Duodenal mucosa (tissue), 2 donors: ENCODE results near the gene POU4F2.

ENCODE experiments used
- H3K27ac ChIP-seq: one replicate; pipeline ENCODE4 v1.7.0; 2013; ENCODE audit warnings: low read depth, low read length
- H3K27me3 ChIP-seq, 2 donors: one replicate each; pipeline ENCODE4 v1.7.0; 2013; ENCODE audit warnings: low read length in 2 of 2, control low read depth in 1 of 2; ENCODE audit not compliant: insufficient read depth in 2 of 2, control insufficient read depth in 1 of 2
- H3K36me3 ChIP-seq, 2 donors: one replicate each; pipeline ENCODE4 v1.7.0; 2013; ENCODE audit warnings: low read length in 2 of 2, control low read depth in 1 of 2; ENCODE audit not compliant: insufficient read depth in 2 of 2, control insufficient read depth in 1 of 2
- H3K4me1 ChIP-seq, 2 donors: one replicate each; pipeline ENCODE4 v1.7.0; 2013; ENCODE audit warnings: low read length in 2 of 2, control low read depth in 1 of 2; ENCODE audit not compliant: insufficient read depth in 2 of 2, control insufficient read depth in 1 of 2
- H3K4me3 ChIP-seq, 2 donors: one replicate each; pipeline ENCODE4 v1.7.0; 2013; ENCODE audit warnings: low read length in 2 of 2, low read depth in 1 of 2
- H3K9ac ChIP-seq, 2 donors: one replicate each; pipeline ENCODE4 v1.7.0; 2013; ENCODE audit warnings: low read length in 2 of 2, low read depth in 1 of 2
- H3K9me3 ChIP-seq, 2 donors: one replicate each; pipeline ENCODE4 v1.7.0; 2013; ENCODE audit warnings: low read length in 2 of 2, control low read depth in 1 of 2; ENCODE audit not compliant: control insufficient read depth in 1 of 2

The POU4F2 gene

DNA sequence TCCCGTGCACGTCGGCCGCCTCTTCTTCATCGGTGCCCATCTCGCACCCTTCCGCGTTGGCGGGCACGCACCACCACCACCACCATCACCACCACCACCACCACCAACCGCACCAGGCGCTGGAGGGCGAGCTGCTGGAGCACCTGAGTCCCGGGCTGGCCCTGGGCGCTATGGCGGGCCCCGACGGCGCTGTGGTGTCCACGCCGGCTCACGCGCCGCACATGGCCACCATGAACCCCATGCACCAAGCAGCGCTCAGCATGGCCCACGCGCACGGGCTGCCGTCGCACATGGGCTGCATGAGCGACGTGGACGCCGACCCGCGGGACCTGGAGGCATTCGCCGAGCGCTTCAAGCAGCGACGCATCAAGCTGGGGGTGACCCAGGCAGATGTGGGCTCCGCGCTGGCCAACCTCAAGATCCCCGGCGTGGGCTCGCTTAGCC is 1.4 kb downstream of the POU4F2 start:
- H3K4me3 ChIP-seq = no peak overlapping the region
- no peaks in the 10 kb centered on the region for H3K4me1 ChIP-seq
- peaks cover 26 to 52% of the 10 kb centered on the region in 2 donors for H3K27me3 ChIP-seq
- no peak overlapping the region for H3K9ac ChIP-seq
- no peaks in the 10 kb centered on the region for H3K9me3 ChIP-seq
- H3K36me3 ChIP-seq = no peaks in the 10 kb centered on the region
- no peak overlapping the region for H3K27ac ChIP-seq

DNA sequence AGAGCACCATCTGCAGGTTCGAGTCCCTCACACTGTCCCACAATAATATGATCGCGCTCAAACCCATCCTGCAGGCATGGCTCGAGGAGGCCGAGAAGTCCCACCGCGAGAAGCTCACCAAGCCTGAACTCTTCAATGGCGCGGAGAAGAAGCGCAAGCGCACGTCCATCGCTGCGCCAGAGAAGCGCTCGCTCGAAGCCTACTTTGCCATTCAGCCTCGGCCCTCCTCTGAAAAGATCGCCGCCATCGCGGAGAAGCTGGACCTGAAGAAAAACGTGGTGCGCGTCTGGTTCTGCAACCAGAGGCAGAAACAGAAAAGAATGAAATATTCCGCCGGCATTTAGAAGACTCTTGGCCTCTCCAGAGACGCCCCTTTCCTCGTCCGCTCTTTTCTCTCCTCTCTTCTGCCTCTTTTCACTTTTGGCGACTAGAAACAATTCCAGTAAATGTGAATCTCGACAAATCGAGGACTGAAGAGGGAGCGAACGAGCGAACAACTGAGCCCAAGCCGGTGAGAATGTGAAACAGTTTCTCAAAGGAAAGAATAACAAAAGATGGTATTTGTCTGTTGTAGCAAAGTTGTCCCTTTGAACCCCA is 1.9 kb downstream of the POU4F2 start:
- H3K27me3 ChIP-seq = peaks cover 25 to 51% of the 10 kb centered on the region in 2 donors
- H3K9ac ChIP-seq = no peak overlapping the region

DNA sequence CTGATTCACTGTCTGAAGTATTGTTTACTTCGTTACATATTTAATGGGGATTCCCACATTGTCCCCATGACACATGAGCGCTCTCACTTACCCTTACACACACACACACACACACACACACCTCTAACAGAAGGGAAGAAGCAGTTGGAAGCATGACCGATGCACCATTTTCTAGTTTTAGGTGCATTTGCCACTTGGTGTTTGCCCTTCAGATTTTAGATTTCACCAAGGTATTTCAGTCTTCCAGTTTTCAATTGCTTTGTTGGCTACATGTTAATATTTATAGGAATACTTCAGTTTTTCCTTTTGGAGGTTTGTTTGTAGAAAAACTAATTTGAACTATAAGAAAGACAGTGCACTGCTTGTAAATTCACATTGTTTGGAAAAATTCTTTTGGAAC is 3.1 kb downstream of the POU4F2 start:
- Histone ChIP-seq H3K4me3 (no peak overlapping the region), H3K27ac (no peak overlapping the region), H3K4me1 (no peaks in the 10 kb centered on the region), H3K36me3 (no peaks in the 10 kb centered on the region), H3K9me3 (no peaks in the 10 kb centered on the region), H3K27me3 (peaks cover 28 to 51% of the 10 kb centered on the region in 2 donors), H3K9ac (no peak overlapping the region)

More for the DNA sequence above, 1.9 kb downstream of the POU4F2 start:
- Histone ChIP-seq H3K36me3 (no peaks in the 10 kb centered on the region), H3K4me3 (no peak overlapping the region), H3K27ac (no peak overlapping the region), H3K9me3 (no peaks in the 10 kb centered on the region), H3K4me1 (no peaks in the 10 kb centered on the region)

DNA sequence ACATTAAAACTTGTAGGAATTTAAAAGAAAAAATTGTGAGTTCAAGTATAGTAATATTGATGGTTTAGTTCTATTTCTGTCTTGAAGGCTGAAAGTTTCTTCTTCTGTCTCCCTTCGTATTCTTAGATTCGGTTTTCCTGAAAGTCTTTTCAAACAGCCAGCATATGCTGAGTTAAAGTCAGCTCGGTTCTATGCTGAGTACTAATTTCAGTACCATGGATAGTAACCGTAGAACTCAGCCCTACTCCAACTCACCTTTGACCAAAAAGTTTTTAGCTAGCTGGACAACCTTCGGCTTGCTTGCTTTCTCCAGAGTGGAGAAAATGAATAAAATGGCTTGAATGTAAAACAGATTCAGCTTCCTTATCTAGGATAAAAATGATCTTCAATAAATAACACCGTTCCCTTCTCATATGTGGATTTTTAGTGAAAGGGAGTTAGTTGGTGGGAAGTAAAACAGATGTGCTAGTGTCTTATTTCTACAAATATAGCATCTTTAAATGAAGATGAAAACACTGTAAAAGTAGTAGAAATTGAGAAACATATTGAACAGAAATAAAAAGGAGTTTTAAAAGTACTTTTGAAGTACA is 5.2 kb downstream of the POU4F2 start:
- Histone ChIP-seq H3K27me3 (peaks cover 29 to 56% of the 10 kb centered on the region in 2 donors), H3K27ac (no peak overlapping the region), H3K4me3 (no peak overlapping the region), H3K9ac (no peak overlapping the region), H3K36me3 (no peaks in the 10 kb centered on the region), H3K9me3 (no peaks in the 10 kb centered on the region), H3K4me1 (no peaks in the 10 kb centered on the region)

DNA sequence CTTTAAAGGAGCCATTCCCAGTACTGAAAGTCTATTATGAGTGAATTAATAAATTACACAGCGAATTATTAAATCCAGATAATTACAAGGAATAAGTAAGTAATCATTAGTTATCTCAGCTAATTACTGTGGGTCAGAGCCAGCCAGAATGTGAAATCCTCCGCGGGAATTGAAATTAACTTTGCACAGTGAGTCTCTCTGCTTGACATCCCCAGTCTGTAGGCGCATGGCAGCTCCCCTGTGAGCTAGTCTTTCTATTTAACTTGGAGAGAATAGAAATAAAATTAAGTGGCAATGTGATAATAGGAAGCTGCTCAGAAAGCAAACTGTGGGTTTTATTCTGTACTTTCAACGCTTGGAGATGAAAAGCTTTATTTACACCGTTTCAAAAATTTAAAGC is 7.2 kb downstream of the POU4F2 start:
- no peaks in the 10 kb centered on the region for H3K4me1 ChIP-seq
- H3K4me3 ChIP-seq = no peak overlapping the region
- no peaks in the 10 kb centered on the region for H3K9me3 ChIP-seq
- no peak overlapping the region for H3K9ac ChIP-seq
- peaks cover 22 to 69% of the 10 kb centered on the region in 2 donors for H3K27me3 ChIP-seq
- H3K36me3 ChIP-seq = no peaks in the 10 kb centered on the region
- no peak overlapping the region for H3K27ac ChIP-seq

DNA sequence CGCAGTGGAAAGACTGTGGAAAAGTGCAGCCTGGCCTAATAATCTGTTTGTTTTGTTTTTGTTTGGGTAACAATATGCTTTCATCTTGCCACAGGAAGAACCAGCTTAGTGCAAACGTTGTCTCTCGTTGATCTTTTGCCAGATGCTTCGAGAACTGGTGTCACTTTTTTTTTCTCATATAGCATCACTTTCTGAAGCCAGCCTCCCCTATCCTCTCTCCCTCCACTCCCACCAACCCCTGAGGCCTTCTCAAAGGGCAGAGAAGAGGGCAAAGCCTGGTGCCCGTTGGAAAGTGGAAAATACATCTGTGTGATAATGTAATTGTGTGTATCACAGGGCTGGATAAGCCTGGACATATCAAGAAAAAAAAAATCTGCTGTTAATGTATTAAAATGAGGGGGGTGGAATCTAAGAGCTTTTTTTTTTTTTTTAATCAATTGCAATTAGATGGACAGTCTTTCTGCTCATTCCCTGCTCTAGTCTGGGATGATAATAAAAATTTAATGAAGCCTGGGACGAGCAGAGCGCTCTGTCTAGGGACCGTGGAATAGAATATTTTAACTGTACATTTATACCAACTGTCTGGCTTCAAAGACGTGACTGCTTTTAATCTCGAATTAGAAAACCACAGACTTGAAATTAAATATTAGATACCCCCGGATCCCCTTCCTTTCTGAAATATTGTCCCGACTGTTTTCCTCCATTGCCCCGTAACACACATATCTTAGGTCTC is 8.1 kb downstream of the POU4F2 start:
- H3K9me3 ChIP-seq = no peaks in the 10 kb centered on the region
- H3K27me3 ChIP-seq = peaks cover 19 to 70% of the 10 kb centered on the region in 2 donors
- H3K4me3 ChIP-seq = no peak overlapping the region
- no peaks in the 10 kb centered on the region for H3K36me3 ChIP-seq
- no peaks in the 10 kb centered on the region for H3K4me1 ChIP-seq
- no peak overlapping the region for H3K9ac ChIP-seq
- no peak overlapping the region for H3K27ac ChIP-seq

DNA sequence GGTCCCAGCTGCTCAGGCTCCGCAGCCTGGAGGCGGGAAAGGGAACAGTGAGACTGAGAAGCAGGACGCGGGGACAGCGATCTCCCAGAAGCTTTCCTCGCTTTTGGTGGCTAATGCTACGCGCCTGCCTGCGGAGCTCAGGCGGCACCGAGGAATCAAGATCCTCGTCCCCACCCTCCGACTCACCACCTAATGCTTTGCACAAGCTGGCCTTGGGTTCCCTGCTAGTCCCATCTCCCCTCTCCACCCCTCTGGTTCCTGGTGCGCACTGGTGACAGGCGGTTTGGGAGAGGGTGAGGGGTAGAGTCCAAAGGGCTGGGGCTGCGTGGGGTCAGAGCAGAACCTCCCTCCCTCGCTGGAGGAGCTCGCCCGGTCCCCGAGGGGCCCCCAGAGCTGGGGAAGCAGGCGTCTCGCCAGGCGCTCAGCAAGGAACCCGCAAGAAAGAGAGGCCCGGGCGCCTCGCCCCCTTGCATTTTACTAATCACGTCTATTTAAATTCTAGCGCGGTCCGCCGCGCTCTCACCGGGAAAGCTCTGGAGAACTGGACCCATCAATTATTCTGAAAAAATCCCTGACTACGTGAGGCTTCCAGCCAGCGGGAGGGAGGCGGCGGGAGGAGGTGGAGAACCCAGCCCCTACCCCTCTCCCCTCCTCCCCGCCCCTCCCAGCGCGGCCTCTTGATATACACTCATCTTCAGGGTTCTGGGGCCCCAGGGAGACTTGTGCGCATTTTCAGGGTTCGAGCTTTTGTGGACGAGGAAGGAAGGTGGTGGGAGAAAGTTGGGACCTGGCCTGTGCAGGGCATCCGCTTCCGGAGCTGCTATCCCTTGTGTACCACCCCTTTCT is 9.1 kb downstream of the POU4F2 start:
- Histone ChIP-seq H3K36me3 (no peaks in the 10 kb centered on the region), H3K4me3 (no peak overlapping the region), H3K27me3 (peaks cover 29 to 73% of the 10 kb centered on the region in 2 donors), H3K4me1 (no peaks in the 10 kb centered on the region), H3K27ac (no peak overlapping the region), H3K9ac (no peak overlapping the region), H3K9me3 (no peaks in the 10 kb centered on the region)

DNA sequence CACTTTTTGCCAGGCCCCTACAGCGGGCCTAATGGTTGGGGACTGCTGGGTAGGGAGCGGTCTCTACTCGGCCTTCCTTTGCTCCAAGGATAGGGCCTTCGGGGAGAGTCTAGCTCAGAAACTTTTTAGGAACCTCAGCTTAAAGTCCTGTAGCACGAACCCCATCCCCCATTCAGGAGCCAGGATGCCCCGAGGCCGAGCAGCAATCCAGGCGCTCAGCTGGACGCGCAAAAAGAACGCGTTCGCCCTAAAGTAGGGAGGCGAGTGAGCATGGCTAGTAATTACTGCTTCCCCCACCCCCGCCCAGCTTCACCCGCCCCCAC is 9.7 kb downstream of the POU4F2 start:
- no peak overlapping the region for H3K27ac ChIP-seq
- H3K9ac ChIP-seq = no peak overlapping the region
- no peaks in the 10 kb centered on the region for H3K36me3 ChIP-seq
- H3K4me3 ChIP-seq = no peak overlapping the region
- no peaks in the 10 kb centered on the region for H3K9me3 ChIP-seq
- H3K4me1 ChIP-seq = no peaks in the 10 kb centered on the region
- peaks cover 35 to 79% of the 10 kb centered on the region in 2 donors for H3K27me3 ChIP-seq

DNA sequence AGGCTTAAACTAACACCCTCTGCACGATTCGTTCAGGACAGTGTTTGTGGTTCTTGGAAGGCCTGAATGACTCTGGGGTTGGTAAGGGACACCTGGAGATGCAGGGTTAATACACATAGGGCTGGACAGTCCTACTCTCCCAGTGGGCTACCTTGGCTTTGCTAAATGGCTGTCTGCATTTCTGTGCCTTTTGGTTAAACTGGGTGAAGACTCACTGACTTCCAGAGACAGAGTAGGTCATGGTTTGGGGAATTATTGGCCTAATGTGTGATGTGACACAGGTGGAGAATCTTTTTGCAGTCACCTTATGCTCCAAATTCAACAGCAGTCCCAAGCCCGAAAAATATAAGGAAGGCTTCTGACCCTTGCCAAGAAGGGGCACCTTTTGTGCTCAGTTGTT is 10.5 kb downstream of the POU4F2 start:
- peaks cover 37 to 86% of the 10 kb centered on the region in 2 donors for H3K27me3 ChIP-seq
- no peaks in the 10 kb centered on the region for H3K36me3 ChIP-seq
- H3K27ac ChIP-seq = no peak overlapping the region
- no peaks in the 10 kb centered on the region for H3K9me3 ChIP-seq
- H3K4me3 ChIP-seq = no peak overlapping the region
- H3K4me1 ChIP-seq = no peaks in the 10 kb centered on the region
- no peak overlapping the region for H3K9ac ChIP-seq

DNA sequence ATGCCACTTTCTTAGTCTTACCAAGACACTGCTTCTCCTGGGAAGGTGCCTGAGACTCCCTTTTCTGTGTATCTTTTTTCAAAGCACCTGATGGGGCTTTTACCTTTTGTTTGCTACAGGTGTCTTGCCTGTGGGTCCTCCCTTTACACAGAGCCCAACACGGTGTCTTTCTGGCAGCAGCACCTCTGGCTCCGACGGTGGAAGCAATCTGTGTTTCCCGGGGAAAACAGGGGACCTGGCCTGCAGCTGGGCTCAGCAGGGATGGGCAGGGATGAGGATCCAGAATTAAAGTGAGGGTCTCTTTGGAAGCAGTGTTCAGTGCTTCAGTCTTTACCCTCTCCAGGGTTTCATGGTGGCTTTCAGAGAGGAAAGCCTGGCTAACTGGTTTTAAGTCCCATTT is 11.3 kb downstream of the POU4F2 start:
- no peaks in the 10 kb centered on the region for H3K9me3 ChIP-seq
- H3K27me3 ChIP-seq = peaks cover 37 to 86% of the 10 kb centered on the region in 2 donors

More for the DNA sequence above, 11.3 kb downstream of the POU4F2 start:
- Histone ChIP-seq H3K4me1 (no peaks in the 10 kb centered on the region), H3K36me3 (no peaks in the 10 kb centered on the region), H3K9ac (no peak overlapping the region), H3K4me3 (no peak overlapping the region), H3K27ac (no peak overlapping the region)
